ENCODE data around the gene CAMTA1.

Gene CAMTA1

GRCh38 chr1:7510389-7510931, 725.2 kb downstream of the CAMTA1 start:
- DNase-seq = no peak

GRCh38 chr1:7511381-7511780, 726.1 kb downstream of the CAMTA1 start:
- no peak for DNase-seq

GRCh38 chr1:7513081-7513480, 727.8 kb downstream of the CAMTA1 start:
- DNase-seq = no peak

GRCh38 chr1:7515175-7515574, 729.9 kb downstream of the CAMTA1 start:
- no peak for DNase-seq

- DNase-seq = no peak
Measured at GRCh38 chr1:7515904-7516303, 730.6 kb downstream of the CAMTA1 start.

GRCh38 chr1:7516341-7516740, 731.1 kb downstream of the CAMTA1 start:
- no peak for DNase-seq

- DNase-seq = no peak
Measured at GRCh38 chr1:7516929-7517328, 731.7 kb downstream of the CAMTA1 start.

GRCh38 chr1:7517611-7518330, 732.5 kb downstream of the CAMTA1 start:
- DNase-seq = no peak

GRCh38 chr1:7518411-7518810, 733.2 kb downstream of the CAMTA1 start:
- no peak for DNase-seq

GRCh38 chr1:7519181-7519860, 734.1 kb downstream of the CAMTA1 start:
- no peak for DNase-seq

GRCh38 chr1:7519861-7520395, 734.7 kb downstream of the CAMTA1 start:
- no peak for DNase-seq

- no peak for DNase-seq
Measured at GRCh38 chr1:7520496-7520895, 735.2 kb downstream of the CAMTA1 start.

- no peak for DNase-seq
Measured at GRCh38 chr1:7524341-7525337, 739.4 kb downstream of the CAMTA1 start.

- DNase-seq = no peak
Measured at GRCh38 chr1:7525338-7526063, 740.2 kb downstream of the CAMTA1 start.

- DNase-seq = no peak
Measured at GRCh38 chr1:7526196-7526866, 741.1 kb downstream of the CAMTA1 start.

- no peak for DNase-seq
Measured at GRCh38 chr1:7526867-7527732, 741.8 kb downstream of the CAMTA1 start.

GRCh38 chr1:7527733-7528045, 742.4 kb downstream of the CAMTA1 start:
- no peak for DNase-seq

GRCh38 chr1:7528386-7529198, 743.3 kb downstream of the CAMTA1 start:
- DNase-seq = no peak

- DNase-seq = no peak
Measured at GRCh38 chr1:7529917-7530316, 744.7 kb downstream of the CAMTA1 start.

All from bone marrow (tissue), 2 donors.